GM10266 (cell line): ENCODE results near the gene SGMS1.

Experiments used
- DNase-seq: peaks from one replicate; pipeline ENCODE4 v3.0.0; 2012; ENCODE audit errors: extremely low spot score
- CTCF ChIP-seq: IDR thresholded peaks from 2 replicates; pipeline ENCODE4 v1.5.1; 2012; ENCODE audit warnings: mild to moderate bottlenecking, low read depth; ENCODE audit not compliant: control insufficient read depth, insufficient read depth; ENCODE audit errors: missing control alignments

SGMS1 gene

GRCh38 chr10:50309342-50309741 lies 314.4 kb downstream of the SGMS1 start:
- no peak for TF ChIP-seq CTCF

GRCh38 chr10:50304660-50305059 lies 319.1 kb downstream of the SGMS1 start:
- no peak for DNase-seq
- TF ChIP-seq CTCF = no peak

More at GRCh38 chr10:50309342-50309741, 314.4 kb downstream of the SGMS1 start:
- no peak for DNase-seq

GRCh38 chr10:50299948-50300669 lies 323.6 kb downstream of the SGMS1 start:
- DNase-seq = no peak
- no peak for TF ChIP-seq CTCF

- no peak for TF ChIP-seq CTCF
- no peak for DNase-seq
Observed at GRCh38 chr10:50295367-50295766, 328.4 kb downstream of the SGMS1 start.

GRCh38 chr10:50294582-50294981 lies 329.2 kb downstream of the SGMS1 start:
- no peak for DNase-seq
- no peak for TF ChIP-seq CTCF

- TF ChIP-seq CTCF = no peak
Observed at GRCh38 chr10:50293513-50294313, 330.0 kb downstream of the SGMS1 start.

More at GRCh38 chr10:50293513-50294313, 330.0 kb downstream of the SGMS1 start:
- no peak for DNase-seq
